ENCODE data around the gene GPR35.

GPR35 gene

GRCh38 chr2:240622531-240623235, 2.6 kb upstream of the GPR35 start:
- no peaks in the 10 kb centered on the region for H3K4me1 ChIP-seq (ENCODE audit: insufficient read depth, poor library complexity, severe bottlenecking)
- no peak overlapping the region for H3K27ac ChIP-seq (ENCODE audit: poor library complexity, severe bottlenecking)
- no peaks in the 10 kb centered on the region for H3K27me3 ChIP-seq (ENCODE audit: insufficient read depth, poor library complexity, severe bottlenecking)
- H3K4me3 ChIP-seq (ENCODE audit: severe bottlenecking): no peak overlapping the region
- H3K9me3 ChIP-seq (ENCODE audit: severe bottlenecking): no peaks in the 10 kb centered on the region
- no peak for TF ChIP-seq CTCF (IDR thresholded peaks at IDR 0.05; ENCODE audit: poor library complexity, severe bottlenecking)
- H3K36me3 ChIP-seq (ENCODE audit: low read depth): no peaks in the 10 kb centered on the region
- DNase-seq (ENCODE audit: low spot score): peak; percentile 57
- no peak for ATAC-seq (ENCODE audit: low read depth)

GRCh38 chr2:240623531-240624010, 1.7 kb upstream of the GPR35 start:
- DNase-seq (ENCODE audit: low spot score) (peak; percentile 34), ATAC-seq (ENCODE audit: low read depth) (no peak)
- no peaks in the 10 kb centered on the region for H3K4me1 ChIP-seq (ENCODE audit: insufficient read depth, poor library complexity, severe bottlenecking)
- H3K4me3 ChIP-seq (ENCODE audit: severe bottlenecking): no peak overlapping the region
- no peak overlapping the region for H3K27ac ChIP-seq (ENCODE audit: poor library complexity, severe bottlenecking)
- no peak for TF ChIP-seq CTCF (IDR thresholded peaks at IDR 0.05; ENCODE audit: poor library complexity, severe bottlenecking)
- H3K27me3 ChIP-seq (ENCODE audit: insufficient read depth, poor library complexity, severe bottlenecking): no peaks in the 10 kb centered on the region
- no peaks in the 10 kb centered on the region for H3K36me3 ChIP-seq (ENCODE audit: low read depth)
- H3K9me3 ChIP-seq (ENCODE audit: severe bottlenecking): no peaks in the 10 kb centered on the region

- no peaks in the 10 kb centered on the region for H3K36me3 ChIP-seq (ENCODE audit: low read depth)
- no peaks in the 10 kb centered on the region for H3K4me1 ChIP-seq (ENCODE audit: insufficient read depth, poor library complexity, severe bottlenecking)
- H3K27me3 ChIP-seq (ENCODE audit: insufficient read depth, poor library complexity, severe bottlenecking): no peaks in the 10 kb centered on the region
- H3K27ac ChIP-seq (ENCODE audit: poor library complexity, severe bottlenecking): no peak overlapping the region
- H3K9me3 ChIP-seq (ENCODE audit: severe bottlenecking): no peaks in the 10 kb centered on the region
- ATAC-seq (ENCODE audit: low read depth) (no peak), DNase-seq (ENCODE audit: low spot score) (peak; percentile 67)
- H3K4me3 ChIP-seq (ENCODE audit: severe bottlenecking): no peak overlapping the region
- TF ChIP-seq CTCF (IDR thresholded peaks at IDR 0.05; ENCODE audit: poor library complexity, severe bottlenecking): no peak
These were observed 1.0 kb upstream of the GPR35 start for GRCh38 chr2:240624011-240624949.

GRCh38 chr2:240626531-240627300, 1.4 kb downstream of the GPR35 start:
- Histone ChIP-seq H3K36me3 (ENCODE audit: low read depth) (no peaks in the 10 kb centered on the region), H3K9me3 (ENCODE audit: severe bottlenecking) (no peaks in the 10 kb centered on the region), H3K4me3 (ENCODE audit: severe bottlenecking) (no peak overlapping the region), H3K27me3 (ENCODE audit: insufficient read depth, poor library complexity, severe bottlenecking) (no peaks in the 10 kb centered on the region), H3K27ac (ENCODE audit: poor library complexity, severe bottlenecking) (no peak overlapping the region), H3K4me1 (ENCODE audit: insufficient read depth, poor library complexity, severe bottlenecking) (no peaks in the 10 kb centered on the region)
- ATAC-seq (ENCODE audit: low read depth) (no peak), DNase-seq (ENCODE audit: low spot score) (peak; percentile 52)
- TF ChIP-seq CTCF (IDR thresholded peaks at IDR 0.05; ENCODE audit: poor library complexity, severe bottlenecking): no peak

Measured in RWPE2 (cell line).